ENCODE measurements around the gene S100P.
"Not testable (repeated sequence)": the region's sequence is repeated elsewhere in the genome, so short reads cannot be mapped to it uniquely, and the experiment has no call there.

The S100P gene

DNA sequence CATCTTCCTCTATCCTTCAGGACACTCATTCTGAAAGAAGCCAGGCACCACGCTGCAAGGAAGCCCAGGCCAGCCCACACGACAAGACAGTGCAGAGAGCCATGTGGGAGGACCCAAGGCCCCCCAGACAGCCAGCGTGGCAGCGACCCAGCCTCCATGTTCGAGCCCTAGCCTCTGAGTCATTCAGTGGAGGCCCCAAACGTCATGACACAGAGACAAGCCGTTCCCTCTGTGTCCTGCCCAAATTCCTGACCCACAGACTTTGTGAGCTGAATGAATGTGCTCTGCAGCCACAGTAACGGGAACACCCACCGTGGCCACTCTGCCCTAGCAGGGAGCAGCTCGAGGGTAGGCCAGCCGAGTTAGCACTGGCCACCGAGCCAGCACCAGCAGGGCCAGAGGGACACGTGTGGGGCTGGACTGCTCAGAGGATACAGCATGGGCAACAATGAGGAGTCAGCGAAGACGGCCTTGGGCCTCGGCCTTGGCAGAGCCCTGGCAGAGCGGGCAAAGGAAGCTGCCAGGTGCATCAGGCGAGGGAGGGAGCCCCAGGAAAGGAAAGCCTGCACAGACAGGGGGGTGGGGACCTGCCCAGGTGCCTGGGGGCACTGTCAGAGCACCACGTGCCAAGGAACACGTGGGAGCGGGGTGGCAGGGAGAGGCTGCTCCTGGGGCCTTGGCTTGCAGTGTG is 30.9 kb downstream of the S100P start:
- DNase-seq (ENCODE audit: low read depth), result no peak

DNA sequence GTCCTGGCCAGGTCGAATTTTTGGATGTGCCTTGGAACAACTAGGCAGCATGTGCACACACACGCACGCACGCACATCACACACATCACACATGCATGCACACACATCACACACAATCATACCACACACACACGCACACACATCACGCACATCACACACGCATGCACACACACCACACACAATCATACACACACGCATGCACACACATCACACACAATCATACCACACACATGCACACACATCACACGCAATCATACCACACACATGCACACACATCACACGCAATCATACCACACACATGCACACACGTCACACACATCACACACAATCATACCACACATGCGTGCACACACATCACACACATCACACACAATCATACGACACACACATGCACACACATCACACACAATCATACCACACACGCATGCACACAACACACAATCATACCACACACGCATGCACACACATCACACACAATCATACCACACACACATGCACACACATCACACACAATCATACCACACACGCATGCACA is 31.8 kb downstream of the S100P start:
- DNase-seq (ENCODE audit: low read depth), result not testable (repeated sequence)

DNA sequence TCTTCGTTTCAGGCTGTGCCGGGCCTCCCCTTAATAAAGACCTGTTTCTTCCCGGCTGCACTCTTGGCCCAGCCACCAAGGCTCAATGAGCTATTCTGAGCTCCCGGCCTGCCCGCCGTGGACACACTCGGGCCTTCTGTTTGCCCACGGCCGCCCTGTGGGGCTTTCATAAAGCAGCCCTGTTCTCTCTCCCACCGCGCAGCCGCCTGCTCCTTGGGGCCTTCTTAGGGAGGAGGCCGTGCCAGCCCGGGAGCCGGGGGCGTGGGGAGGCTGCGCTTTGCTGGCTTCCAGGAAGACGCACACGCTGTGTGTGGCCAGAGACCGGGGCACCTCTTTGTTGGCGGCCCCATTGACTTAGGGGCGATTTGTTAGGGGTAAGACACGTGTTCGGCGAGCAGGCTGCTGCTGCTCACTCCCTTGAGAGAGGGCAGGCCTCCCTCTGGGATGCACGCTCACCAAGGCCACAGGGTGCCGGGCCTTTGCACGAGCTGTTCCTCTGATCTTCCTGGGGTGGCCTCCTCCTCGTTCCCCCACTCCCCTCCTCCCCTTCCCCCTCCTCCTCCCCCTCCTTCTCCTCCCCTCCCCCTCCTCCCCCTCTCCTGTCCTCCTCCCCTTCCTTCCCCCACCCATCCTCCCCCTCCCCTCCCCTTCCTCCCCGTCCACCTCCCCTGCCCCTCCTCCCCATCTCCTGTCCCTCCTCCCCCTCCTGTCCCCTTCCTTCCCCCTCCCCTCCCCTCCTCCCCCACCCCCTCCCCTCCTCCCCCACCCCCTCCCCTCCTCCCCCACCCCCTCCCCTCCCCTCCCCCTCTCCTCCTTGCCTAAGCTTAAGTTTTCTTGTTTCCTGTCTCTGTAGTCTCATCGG is 33.6 kb downstream of the S100P start:
- DNase-seq (ENCODE audit: low read depth), result no peak

DNA sequence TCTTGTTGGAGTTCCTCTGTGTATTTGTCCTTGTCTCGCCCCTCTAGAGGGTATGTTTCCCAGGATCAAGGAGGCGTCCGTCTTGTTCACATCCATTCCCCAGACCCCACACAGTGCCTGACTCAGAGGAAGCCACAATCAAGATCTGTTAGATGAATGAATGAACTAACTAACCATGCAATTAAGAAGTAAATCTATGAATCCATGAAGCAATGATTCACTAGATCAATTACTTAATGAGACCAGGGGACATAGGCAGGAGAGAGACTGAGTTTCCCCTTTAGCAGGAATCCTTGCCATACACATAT is 34.2 kb downstream of the S100P start:
- DNase-seq (ENCODE audit: low read depth), result no peak

DNA sequence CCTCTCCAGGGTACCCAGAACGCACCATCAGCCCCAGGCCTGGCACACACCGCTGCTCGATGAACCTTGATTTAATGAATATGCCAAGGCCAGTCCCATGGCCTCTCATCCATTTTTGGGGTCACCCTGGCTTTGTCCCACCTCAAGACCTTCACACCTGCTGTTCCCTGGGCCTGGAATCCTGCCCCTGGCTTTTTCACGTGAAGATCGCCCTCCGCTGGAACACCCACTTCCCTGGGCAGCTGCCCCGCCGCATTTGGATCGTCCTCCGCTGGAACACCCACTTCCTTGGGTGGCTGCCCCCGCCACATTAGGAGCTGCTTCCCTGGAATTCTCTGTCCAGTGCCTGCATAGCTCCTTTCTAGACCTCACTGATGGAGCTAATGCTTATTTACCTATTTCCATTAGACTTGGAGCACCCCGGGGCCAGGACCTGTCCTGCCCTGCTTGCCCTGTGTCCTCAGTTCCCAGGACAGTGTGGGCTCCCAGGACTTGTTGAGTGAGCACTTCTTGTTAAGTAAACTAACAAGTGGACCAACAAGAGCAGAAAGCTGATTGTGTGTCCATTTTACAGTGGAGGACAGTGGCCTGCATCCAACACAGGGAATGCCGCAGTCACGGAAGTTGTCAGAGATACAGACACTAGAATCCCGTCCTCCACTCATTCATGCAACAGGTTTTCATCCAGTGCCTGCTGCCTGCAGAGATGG is 34.8 kb downstream of the S100P start:
- DNase-seq (ENCODE audit: low read depth), result no peak

DNA sequence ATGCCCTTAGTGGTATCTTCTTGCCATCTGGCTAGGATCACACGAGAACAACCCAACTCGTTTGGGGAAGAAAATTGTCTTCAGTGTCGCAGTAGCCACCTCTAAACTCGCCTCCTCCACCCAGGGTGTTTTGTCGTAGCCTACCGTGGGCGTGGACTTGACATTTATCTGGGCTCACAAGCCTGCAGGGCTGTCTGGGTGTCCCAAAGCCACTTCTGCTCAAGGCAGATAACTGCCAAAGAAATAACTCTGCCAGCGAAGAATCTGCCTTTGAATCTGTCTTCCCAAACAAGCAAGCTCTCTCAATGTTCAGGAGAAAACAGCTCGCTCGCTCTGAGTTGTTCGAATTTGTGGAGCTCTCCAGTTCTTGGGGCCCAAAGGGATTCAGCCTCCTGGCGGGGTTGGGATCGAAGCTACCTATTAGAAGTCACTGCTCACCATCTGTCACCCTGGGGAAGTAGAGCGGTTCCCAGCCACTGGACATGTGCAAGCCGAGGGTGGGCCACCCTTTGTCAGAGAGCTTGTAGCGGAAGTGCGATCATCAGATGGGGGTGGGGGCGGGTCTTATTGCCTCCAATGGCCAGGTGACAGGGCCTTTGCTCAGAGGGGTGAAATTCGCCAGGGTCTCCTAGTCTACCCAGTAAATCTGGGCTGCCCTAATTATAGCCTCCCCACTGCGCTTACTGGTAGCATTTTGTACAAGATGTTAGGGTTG is 37.1 kb downstream of the S100P start:
- no peak for DNase-seq (ENCODE audit: low read depth)

DNA sequence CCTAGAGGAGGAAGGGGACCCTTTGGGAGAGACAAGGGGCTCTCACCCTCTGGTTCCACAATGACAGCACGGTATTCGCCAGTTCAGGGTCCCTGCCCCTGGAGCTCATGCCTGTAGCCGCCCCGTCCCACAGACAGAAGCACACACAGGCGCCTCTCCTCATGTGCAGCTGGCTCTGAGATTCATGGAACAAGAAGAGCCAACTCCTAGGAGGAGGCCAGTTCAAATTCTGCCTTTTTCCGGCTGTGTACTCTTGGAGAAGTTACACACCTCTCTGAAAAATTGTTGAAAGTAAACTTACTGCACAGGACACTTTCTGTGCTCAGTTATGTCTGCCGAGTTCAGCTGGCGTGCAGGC is 37.6 kb downstream of the S100P start:
- no peak for DNase-seq (ENCODE audit: low read depth)

DNA sequence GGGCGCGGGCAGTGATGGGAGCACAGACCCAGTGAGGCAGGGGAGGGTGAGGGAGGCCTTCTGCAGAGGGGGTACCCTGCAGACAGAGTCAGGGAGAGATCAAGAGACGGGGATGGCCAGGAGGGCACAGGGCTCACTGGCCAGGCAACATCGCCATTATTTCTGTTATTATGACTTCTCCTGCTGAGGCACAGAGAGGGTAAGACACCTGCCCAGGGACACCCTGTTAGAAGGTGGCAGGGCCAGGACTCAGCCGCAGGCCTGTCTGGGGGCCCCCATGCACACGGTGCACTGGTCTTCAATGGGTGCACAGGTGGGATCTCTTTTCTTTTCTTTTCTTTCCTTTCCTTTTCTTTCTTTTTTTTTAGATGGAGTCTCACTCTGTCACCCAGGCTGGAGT is 38.1 kb downstream of the S100P start:
- DNase-seq (ENCODE audit: low read depth), result no peak

DNA sequence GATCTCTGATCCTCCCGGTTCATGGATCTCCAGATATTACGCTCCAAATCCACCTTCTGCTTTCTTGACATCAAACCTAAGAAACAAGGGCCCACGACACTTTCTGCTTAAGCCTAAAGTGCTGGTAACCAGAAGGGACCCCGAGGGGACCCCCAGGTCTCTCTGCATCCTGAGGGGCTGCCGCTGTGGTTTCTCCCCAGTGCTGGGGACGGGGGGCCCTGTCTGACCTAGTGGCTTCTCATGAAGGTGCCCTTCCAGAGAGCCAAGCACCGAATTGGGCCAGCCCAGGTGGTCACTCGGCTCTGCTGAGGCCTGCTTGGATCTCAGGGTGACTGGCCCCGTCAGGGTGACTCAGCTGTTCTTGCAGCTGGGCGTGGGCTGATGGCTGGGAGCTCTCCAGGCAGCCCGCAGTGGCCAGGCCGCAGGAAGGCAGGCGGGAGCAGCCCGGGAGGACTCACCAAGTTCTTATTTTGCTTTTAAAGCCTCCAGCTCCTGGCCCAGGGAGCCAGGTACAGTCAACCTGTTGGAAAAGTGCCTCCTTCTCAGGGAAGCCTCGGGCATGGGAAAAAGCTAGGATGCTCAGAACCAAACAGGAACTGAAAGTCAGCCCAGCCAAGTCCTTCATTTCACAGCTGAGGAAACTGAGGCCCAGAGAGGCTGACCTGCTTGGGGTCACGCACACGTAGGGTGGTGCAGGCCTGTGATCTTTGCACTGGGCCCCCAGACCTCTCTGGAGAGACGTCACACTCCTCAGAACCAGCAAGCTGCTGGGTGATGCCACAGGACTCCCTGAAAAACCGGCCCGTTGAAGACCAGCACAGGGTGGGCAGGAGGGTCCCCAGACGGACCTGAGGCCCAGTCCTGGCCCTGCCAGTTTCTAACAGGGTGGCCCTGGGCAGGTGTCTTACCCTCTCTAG is 39.0 kb downstream of the S100P start:
- no peak for DNase-seq (ENCODE audit: low read depth)

DNA sequence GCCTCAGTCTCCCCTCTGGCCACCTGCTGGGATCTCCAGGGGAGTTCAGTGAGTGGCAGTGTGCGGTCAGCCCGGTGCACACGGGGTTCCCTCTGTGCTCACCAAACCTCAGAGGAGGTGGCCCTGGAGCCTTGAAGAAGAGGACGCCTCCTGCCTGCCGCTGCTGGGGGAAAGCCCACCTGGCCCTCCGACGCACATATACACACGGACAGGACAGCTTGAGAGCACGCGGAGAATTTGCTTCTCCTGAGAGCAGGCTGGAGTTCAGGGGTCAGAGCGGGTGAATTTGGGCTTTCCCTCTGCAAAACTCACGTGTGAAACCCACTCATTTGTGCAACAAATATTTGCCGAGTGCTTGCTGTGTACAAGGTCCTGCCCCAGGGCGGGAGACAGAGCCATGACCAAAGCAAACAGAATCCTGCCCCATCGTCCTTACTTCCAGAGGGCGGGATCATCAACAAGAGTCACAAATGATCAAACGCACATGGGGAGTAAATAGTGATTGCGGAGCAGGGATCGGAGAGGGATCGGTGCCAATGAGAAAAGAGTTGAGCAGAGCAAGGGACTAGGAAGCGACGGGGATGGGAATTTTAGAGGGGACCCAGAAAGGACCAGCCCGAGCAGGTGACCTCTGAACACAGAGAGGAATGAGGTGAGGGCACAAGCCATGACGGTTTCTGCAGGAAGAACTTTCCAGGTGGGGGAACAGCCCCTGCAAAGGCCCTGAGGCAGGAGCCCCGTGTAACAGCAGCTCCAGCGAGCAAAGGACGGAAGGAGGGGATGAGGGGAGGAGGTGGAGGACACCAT is 39.9 kb downstream of the S100P start:
- no peak for DNase-seq (ENCODE audit: low read depth)

DNA sequence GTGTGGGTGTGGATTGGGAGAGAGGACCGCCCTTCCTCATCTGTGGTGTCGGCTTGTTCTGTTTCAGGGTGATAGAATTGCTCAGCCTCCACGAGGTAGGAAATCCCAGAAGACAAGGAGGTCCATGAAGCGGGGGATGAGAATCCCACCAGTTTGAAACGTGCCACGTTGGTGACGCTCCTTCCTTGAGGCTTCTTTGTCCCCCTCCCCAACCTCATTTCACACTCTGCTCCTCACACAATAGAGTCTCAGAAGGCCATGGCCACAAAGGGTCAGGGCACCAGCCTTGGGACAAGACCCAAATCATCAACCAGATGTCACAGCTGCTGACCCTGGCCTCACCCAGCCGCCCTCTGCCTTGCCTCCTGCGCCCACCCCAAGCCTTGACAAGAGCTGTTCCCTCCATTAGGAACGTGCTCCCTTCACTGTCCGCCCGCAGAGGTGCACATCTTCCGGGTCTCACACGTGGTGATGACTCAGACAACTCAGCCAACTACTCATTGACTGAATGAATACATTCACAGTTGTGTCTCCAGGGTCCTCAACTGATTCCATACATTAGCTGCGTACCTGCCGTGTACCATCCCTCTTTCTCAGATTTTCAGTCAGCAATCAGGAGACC is 40.6 kb downstream of the S100P start:
- no peak for DNase-seq (ENCODE audit: low read depth)

DNA sequence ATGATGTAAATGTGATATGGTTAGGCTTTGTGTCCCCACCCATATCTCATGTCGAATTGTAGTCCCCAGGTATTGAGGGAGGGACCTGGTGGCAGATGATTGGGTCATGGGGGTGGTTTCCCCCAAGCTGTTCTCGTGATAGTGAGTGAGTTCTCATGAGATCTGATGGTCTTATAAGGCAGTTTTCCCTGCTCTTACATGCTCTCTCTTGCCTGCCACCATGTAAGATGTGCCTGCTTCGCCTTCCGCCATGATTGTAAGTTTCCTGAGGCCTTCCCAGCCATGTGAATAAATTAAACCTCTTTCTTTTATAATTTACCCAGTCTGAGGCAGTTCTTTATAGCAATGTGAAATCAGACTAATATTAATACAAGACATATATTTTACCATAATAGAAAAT is 46.2 kb downstream of the S100P start:
- DNase-seq (ENCODE audit: low read depth), result no peak

DNA sequence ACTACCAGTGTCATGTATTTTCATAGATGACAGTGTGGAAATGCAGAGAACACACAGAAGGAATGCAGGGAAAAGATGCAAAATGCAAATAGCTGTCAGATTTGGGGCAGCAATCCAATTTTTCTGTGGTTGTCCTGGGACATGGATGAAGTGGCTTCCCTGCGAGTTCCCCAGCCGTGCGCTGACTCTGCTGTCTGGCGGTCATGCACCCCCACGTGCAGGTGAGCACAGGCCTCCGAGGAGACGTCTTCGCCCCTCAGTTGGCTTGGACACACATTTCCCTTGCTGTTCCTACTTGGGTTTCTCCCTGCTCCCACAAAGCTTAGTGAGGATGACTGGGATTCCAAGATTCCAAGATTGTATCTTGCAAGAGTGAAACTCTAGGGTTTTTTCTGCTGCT is 46.7 kb downstream of the S100P start:
- no peak for DNase-seq (ENCODE audit: low read depth)

DNA sequence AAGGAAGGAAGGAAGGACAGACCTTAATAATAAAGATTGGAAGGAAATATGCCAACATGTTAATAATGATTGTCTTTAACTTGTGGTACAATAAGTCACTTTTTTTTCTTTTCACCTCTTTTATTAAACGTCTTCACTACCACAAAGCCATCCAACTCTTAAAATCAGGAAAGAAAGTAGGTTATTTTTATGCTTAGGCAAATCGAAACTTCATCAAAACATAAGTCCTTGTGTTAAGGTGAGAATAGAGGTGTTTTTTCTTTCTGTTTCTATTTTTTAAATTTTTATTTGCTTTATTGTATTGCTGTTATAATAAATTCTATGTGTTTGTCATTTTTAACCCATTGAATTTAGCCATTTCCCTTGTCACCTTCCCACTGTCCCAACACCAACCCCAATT is 48.8 kb downstream of the S100P start:
- no peak for DNase-seq (ENCODE audit: low read depth)

DNA sequence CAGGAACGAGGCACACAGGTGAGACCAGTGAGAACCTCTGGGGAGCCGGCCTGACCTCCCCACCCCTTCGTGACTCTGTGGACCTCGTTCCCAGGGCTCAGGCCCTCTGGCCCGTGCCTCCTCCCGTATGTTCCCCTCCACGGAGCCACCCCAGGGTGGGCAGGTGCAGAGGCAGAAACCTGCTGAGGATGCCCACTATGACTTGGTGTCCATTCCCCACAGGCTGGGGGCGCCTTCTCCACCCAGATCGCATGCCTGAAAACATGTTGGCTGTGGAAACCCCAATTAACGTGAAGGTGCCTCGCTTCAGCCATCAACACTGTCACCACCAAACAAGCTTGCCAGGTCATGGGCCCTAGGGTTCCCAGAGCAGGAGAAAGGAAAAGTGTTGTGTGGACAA is 49.3 kb downstream of the S100P start:
- no peak for DNase-seq (ENCODE audit: low read depth)
